Measurements from ENCODE around the gene OSTF1. TPM values are rescaled to one million over a fixed set of nuclear protein-coding genes. Genes with fewer than 3 reads are reported as not detected.

Gene OSTF1
- total and polyA plus RNA-seq, 2 experiments from 2014 or later, result 22.4 to 29.1 TPM

DNA sequence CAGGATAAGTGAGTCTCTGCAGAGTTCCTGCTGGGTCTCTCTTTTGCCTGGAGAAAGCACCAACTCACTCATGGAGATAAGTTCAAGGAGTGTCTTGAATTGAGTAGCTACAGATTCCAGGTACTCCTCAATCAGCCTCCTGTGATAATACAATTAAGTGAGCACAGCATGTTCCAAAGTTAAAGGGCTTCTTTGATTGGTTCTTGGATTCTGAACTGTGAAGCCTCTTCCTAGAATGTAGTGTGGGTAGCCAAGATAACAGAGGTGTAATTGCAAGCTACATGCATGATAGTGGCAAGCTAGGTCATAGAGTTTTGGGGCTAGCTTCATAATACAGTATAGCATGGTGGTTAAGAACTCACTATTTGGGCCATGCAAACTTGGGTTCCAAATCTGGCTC, 37.0 kb upstream of the OSTF1 start:
- Histone ChIP-seq H2AFZ (no peak overlapping the region), H4K20me1 (ENCODE audit: insufficient read depth, poor library complexity, severe bottlenecking) (no peaks in the 10 kb centered on the region), H3K9me3 (ENCODE audit: low read depth) (no peaks in the 10 kb centered on the region), H3K36me3 (replicated peaks; ENCODE audit: insufficient read depth, low read depth) (no peaks in the 10 kb centered on the region), H3K27ac (no peak overlapping the region), H3K9me2 (replicated peaks; ENCODE audit: insufficient read depth) (no peaks in the 10 kb centered on the region), H3K79me2 (no peaks in the 10 kb centered on the region), H3K4me2 (no peak overlapping the region), H3K27me3 (no peaks in the 10 kb centered on the region), H3K4me3 (no peak overlapping the region), H3K4me1 (ENCODE audit: insufficient read depth) (no peaks in the 10 kb centered on the region)
- TF ChIP-seq, protein P1, sequence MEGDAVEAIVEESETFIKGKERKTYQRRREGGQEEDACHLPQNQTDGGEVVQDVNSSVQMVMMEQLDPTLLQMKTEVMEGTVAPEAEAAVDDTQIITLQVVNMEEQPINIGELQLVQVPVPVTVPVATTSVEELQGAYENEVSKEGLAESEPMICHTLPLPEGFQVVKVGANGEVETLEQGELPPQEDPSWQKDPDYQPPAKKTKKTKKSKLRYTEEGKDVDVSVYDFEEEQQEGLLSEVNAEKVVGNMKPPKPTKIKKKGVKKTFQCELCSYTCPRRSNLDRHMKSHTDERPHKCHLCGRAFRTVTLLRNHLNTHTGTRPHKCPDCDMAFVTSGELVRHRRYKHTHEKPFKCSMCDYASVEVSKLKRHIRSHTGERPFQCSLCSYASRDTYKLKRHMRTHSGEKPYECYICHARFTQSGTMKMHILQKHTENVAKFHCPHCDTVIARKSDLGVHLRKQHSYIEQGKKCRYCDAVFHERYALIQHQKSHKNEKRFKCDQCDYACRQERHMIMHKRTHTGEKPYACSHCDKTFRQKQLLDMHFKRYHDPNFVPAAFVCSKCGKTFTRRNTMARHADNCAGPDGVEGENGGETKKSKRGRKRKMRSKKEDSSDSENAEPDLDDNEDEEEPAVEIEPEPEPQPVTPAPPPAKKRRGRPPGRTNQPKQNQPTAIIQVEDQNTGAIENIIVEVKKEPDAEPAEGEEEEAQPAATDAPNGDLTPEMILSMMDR (IDR thresholded peaks at IDR 0.05; ENCODE audit: poor library complexity), result no peak
- no peak for TF ChIP-seq EZH2phosphoT487 (IDR thresholded peaks at IDR 0.05; ENCODE audit: low read depth, severe bottlenecking, unreplicated experiment)
- no peak for TF ChIP-seq EZH2 (IDR thresholded peaks at IDR 0.05; ENCODE audit: borderline replicate concordance)
- DNase-seq (ENCODE audit: low spot score), result no peak

DNA sequence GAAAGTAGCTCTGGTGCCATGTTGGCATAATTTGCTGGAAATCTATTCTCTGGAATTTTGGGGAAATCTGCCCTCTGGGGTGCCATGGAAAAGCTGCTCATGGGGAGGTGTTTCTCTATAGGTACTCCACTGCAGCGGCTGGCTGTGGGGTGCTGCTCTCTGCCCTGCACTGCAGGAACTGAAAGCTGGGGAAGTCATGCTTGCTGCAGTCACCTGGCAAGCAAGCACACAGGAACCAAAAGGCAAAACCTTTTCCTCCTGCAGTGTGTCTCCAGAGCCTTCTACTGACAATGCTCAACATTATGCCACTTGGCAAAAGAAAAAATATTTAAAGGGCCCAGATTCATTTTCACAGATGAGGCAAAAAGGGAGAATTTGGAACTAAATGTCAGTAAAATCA, 34.4 kb upstream of the OSTF1 start:
- H3K27me3 ChIP-seq, result no peaks in the 10 kb centered on the region
- TF ChIP-seq, protein P1 (IDR thresholded peaks at IDR 0.05; ENCODE audit: poor library complexity), result no peak
- no peak for TF ChIP-seq EZH2phosphoT487 (IDR thresholded peaks at IDR 0.05; ENCODE audit: low read depth, severe bottlenecking, unreplicated experiment)
- no peak for TF ChIP-seq EZH2 (IDR thresholded peaks at IDR 0.05; ENCODE audit: borderline replicate concordance)

DNA sequence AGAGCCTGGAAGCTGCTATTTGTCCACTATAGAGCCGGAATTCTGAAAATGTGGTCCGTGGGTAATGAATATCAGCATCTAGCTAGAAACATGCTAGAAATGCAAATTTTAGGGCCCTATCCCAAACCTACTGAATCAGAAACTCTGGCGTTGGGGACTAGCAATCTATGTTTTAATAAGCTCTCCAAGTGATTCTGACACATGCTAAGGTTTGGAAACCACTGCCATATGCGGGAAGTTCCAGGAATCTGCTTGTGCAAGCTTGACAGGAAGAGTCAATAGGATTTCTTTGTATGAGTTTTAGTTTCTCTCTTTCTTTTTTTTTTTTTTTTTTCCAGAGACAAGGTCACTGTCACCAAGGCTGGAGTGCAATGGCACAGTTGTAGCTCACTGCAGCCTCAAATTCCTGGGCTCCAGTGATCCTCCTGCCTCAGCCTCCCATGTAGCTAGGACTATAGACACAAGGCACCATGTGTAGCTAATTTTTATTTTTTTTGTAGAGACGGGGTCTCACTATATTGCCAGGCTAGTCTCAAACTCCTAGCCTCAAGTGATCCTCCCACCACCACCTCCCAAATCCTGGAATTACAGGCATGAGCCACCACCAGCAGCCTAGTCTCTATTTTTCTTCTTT, 33.8 kb upstream of the OSTF1 start:
- 82% methylated on average over 5 of the region's 5 CpGs for WGBS (ENCODE audit: low lambda C conversion rate, missing lambda C conversion rate)
- Histone ChIP-seq H3K4me2 (no peak overlapping the region), H3K36me3 (replicated peaks; ENCODE audit: insufficient read depth, low read depth) (no peaks in the 10 kb centered on the region), H3K4me1 (ENCODE audit: insufficient read depth) (no peaks in the 10 kb centered on the region), H3K27ac (no peak overlapping the region), H3K4me3 (no peak overlapping the region), H3K27me3 (no peaks in the 10 kb centered on the region), H3K9me3 (ENCODE audit: low read depth) (no peaks in the 10 kb centered on the region), H4K20me1 (ENCODE audit: insufficient read depth, poor library complexity, severe bottlenecking) (no peaks in the 10 kb centered on the region), H3K9me2 (replicated peaks; ENCODE audit: insufficient read depth) (no peaks in the 10 kb centered on the region), H2AFZ (no peak overlapping the region), H3K79me2 (no peaks in the 10 kb centered on the region)
- DNase-seq (ENCODE audit: low spot score), result no peak
- TF ChIP-seq, protein P1 (IDR thresholded peaks at IDR 0.05; ENCODE audit: poor library complexity), result no peak

More for the DNA sequence above, 34.4 kb upstream of the OSTF1 start:
- Histone ChIP-seq H4K20me1 (ENCODE audit: insufficient read depth, poor library complexity, severe bottlenecking) (no peaks in the 10 kb centered on the region), H3K27ac (no peak overlapping the region), H3K36me3 (replicated peaks; ENCODE audit: insufficient read depth, low read depth) (no peaks in the 10 kb centered on the region), H3K79me2 (no peaks in the 10 kb centered on the region), H3K9me3 (ENCODE audit: low read depth) (no peaks in the 10 kb centered on the region), H3K4me3 (no peak overlapping the region), H3K4me2 (no peak overlapping the region), H3K9me2 (replicated peaks; ENCODE audit: insufficient read depth) (no peaks in the 10 kb centered on the region), H3K4me1 (ENCODE audit: insufficient read depth) (no peaks in the 10 kb centered on the region), H2AFZ (no peak overlapping the region)
- WGBS (ENCODE audit: low lambda C conversion rate, missing lambda C conversion rate), result 80% methylated on average over 1 of the region's 1 CpG
- no peak for DNase-seq (ENCODE audit: low spot score)

DNA sequence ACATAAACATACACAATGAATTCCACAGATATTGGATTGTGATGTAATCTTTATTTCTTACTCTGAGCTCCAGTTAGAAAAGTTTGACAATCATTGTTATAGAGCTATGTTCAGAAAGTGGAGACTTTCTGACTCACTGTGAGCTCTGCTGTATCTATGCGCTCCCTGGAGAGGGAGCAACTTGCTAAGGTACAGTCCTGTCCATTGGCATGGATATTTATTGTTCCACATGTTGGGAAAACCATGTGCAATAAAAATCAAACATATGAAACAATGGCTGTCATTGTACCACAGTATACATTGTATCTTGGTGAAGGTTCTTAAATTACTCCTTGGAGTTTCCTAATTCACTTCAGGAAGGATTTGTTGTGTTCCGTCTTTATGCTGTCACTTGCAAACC, 27.1 kb upstream of the OSTF1 start:
- TF ChIP-seq EZH2phosphoT487 (IDR thresholded peaks at IDR 0.05; ENCODE audit: low read depth, severe bottlenecking, unreplicated experiment), result no peak
- TF ChIP-seq, protein P1 (IDR thresholded peaks at IDR 0.05; ENCODE audit: poor library complexity), result peak; percentile 18
- 79% methylated on average over 2 of the region's 2 CpGs for WGBS (ENCODE audit: low lambda C conversion rate, missing lambda C conversion rate)

More for the DNA sequence above, 27.1 kb upstream of the OSTF1 start:
- Histone ChIP-seq H3K4me2 (no peak overlapping the region), H3K79me2 (no peaks in the 10 kb centered on the region), H3K36me3 (replicated peaks; ENCODE audit: insufficient read depth, low read depth) (no peaks in the 10 kb centered on the region), H3K27ac (peak overlapping the region; percentile 47), H3K9me2 (replicated peaks; ENCODE audit: insufficient read depth) (no peaks in the 10 kb centered on the region), H3K4me3 (no peak overlapping the region), H3K9me3 (ENCODE audit: low read depth) (no peaks in the 10 kb centered on the region), H2AFZ (no peak overlapping the region), H3K4me1 (ENCODE audit: insufficient read depth) (peaks cover 9% of the 10 kb centered on the region), H3K27me3 (no peaks in the 10 kb centered on the region), H4K20me1 (ENCODE audit: insufficient read depth, poor library complexity, severe bottlenecking) (no peaks in the 10 kb centered on the region)
- DNase-seq (ENCODE audit: low spot score), result no peak

Data from hepatocyte (in vitro differentiated cells).